DND-41 (cell line): ENCODE measurements around the gene XAB2.
"Not testable (repeated sequence)": the region's sequence is repeated elsewhere in the genome, so short reads cannot be mapped to it uniquely, and the experiment has no call there.

ENCODE experiments used
- ATAC-seq: fragments of 200-7000 bp; cut with Tn5 transposase; 3 replicates; pipeline ENCODE4 v1.9.1; 2021; ENCODE audit warnings: low read depth; ENCODE audit not compliant: insufficient read depth
- DNase-seq: peaks from one replicate; pipeline ENCODE4 v3.0.0-alpha.2; 2020
- H2AFZ ChIP-seq: 2 replicates; pipeline ENCODE4 v1.6.0; 2012; ENCODE audit warnings: low read depth, low read length
- H3K27ac ChIP-seq: 2 replicates; pipeline ENCODE4 v1.5.1; 2012; ENCODE audit warnings: low read length, inconsistent platforms
- H3K27me3 ChIP-seq: fragments of 200-600 bp; sonication (generic); 2 replicates; pipeline ENCODE4 v1.6.0; 2012; ENCODE audit warnings: low read length, mild to moderate bottlenecking, inconsistent platforms; ENCODE audit not compliant: insufficient read depth, poor library complexity
- H3K36me3 ChIP-seq: 2 replicates; pipeline ENCODE4 v1.5.1; 2012; ENCODE audit warnings: low read length, inconsistent platforms; ENCODE audit not compliant: insufficient read depth
- H3K4me1 ChIP-seq: 2 replicates; pipeline ENCODE4 v1.5.1; 2012; ENCODE audit warnings: mild to moderate bottlenecking, low read length; ENCODE audit not compliant: insufficient read depth
- H3K4me2 ChIP-seq: 2 replicates; pipeline ENCODE4 v1.6.0; 2012; ENCODE audit warnings: mild to moderate bottlenecking, moderate library complexity, low read length, inconsistent platforms; ENCODE audit not compliant: insufficient read depth
- H3K4me3 ChIP-seq, 2 experiments: fragments of 200-600 bp in 1 of 2; shearing (Covaris generic) in 1 of 2; 2 replicates each; pipeline ENCODE4 v1.5.1; 2012 to 2016; ENCODE audit warnings: inconsistent platforms in 2 of 2, low read length in 2 of 2, mild to moderate bottlenecking in 2 of 2, low read depth in 1 of 2, moderate library complexity in 1 of 2
- H3K79me2 ChIP-seq: 2 replicates; pipeline ENCODE4 v1.6.0; 2012; ENCODE audit warnings: low read length, inconsistent platforms; ENCODE audit not compliant: insufficient read depth
- H3K9ac ChIP-seq: 2 replicates; pipeline ENCODE4 v1.6.0; 2012; ENCODE audit warnings: low read depth, mild to moderate bottlenecking, inconsistent platforms, low read length, moderate library complexity
- H3K9me3 ChIP-seq: 2 replicates; pipeline ENCODE4 v1.5.1; 2012; ENCODE audit warnings: low read length, moderate library complexity, mild to moderate bottlenecking, inconsistent platforms; ENCODE audit not compliant: insufficient read depth, severe bottlenecking
- H4K20me1 ChIP-seq: 2 replicates; pipeline ENCODE4 v1.6.0; 2012; ENCODE audit warnings: low read length; ENCODE audit not compliant: insufficient read depth
- EZH2 ChIP-seq: IDR thresholded peaks from 3 replicates; pipeline ENCODE4 v1.6.1; 2012; ENCODE audit warnings: borderline replicate concordance, low read depth, mild to moderate bottlenecking, moderate library complexity, low read length, inconsistent platforms; ENCODE audit not compliant: severe bottlenecking
- TF ChIP-seq, protein P1 (sequence below): IDR thresholded peaks from 2 replicates; pipeline ENCODE4 v1.5.1; 2012; ENCODE audit warnings: borderline replicate concordance, low read length, moderate library complexity, mild to moderate bottlenecking; ENCODE audit not compliant: poor library complexity, severe bottlenecking; ENCODE audit errors: extremely low read depth

XAB2 gene

DNA sequence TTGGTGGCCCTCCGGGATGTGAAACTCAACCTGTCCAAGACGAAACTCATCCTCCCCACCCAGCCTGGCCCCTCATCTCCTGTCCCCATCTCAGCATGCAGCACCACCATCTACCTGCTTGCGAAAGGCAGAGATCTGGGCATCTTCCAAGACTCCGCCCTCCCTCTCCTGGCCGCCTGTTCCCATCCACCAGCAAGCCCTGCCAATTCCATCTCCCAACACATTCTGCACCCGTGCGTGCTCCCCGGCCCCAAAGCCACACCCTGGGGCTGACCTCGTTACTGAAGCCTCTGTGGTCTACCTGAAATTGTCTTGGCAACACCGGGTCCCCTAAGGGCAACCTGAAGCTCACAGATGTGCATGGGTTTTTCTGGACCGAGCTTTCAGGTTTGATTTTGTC, 46.9 kb downstream of the XAB2 start:
- Histone ChIP-seq H3K36me3 (no peaks in the 10 kb centered on the region), H3K4me3 (no peak overlapping the region), H3K27me3 (no peaks in the 10 kb centered on the region), H3K9me3 (no peaks in the 10 kb centered on the region), H3K4me1 (no peaks in the 10 kb centered on the region), H4K20me1 (no peaks in the 10 kb centered on the region), H3K4me2 (no peak overlapping the region), H3K9ac (no peak overlapping the region), H2AFZ (no peak overlapping the region), H3K27ac (no peak overlapping the region), H3K79me2 (no peaks in the 10 kb centered on the region)
- no peak for TF ChIP-seq EZH2
- TF ChIP-seq, protein P1, sequence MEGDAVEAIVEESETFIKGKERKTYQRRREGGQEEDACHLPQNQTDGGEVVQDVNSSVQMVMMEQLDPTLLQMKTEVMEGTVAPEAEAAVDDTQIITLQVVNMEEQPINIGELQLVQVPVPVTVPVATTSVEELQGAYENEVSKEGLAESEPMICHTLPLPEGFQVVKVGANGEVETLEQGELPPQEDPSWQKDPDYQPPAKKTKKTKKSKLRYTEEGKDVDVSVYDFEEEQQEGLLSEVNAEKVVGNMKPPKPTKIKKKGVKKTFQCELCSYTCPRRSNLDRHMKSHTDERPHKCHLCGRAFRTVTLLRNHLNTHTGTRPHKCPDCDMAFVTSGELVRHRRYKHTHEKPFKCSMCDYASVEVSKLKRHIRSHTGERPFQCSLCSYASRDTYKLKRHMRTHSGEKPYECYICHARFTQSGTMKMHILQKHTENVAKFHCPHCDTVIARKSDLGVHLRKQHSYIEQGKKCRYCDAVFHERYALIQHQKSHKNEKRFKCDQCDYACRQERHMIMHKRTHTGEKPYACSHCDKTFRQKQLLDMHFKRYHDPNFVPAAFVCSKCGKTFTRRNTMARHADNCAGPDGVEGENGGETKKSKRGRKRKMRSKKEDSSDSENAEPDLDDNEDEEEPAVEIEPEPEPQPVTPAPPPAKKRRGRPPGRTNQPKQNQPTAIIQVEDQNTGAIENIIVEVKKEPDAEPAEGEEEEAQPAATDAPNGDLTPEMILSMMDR: no peak
- no peak for ATAC-seq
- no peak for DNase-seq

DNA sequence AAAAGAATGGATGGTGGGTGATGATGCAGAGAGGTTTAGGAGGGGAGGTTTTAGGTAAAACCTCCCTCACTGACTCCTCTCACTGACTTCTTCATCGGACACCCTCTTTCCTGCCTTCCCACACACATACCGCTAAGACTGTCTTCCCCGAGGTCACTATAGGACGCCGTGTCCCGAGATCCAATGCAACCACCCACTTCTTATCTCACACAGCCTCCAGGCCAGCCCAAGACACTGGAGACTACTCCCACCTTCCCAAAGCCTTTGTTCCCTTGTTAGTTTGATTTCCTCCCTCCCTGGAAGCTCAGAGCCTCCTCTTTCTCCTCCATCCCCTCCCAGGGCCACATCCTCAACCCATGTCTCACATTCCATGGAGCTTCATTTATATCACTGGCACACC, 50.2 kb downstream of the XAB2 start:
- no peaks in the 10 kb centered on the region for H4K20me1 ChIP-seq
- H3K27ac ChIP-seq: no peak overlapping the region
- H3K9me3 ChIP-seq: no peaks in the 10 kb centered on the region
- no peaks in the 10 kb centered on the region for H3K4me1 ChIP-seq
- no peak overlapping the region for H3K4me3 ChIP-seq
- TF ChIP-seq, protein P1: no peak
- TF ChIP-seq EZH2: no peak
- no peak for ATAC-seq
- no peak overlapping the region for H3K4me2 ChIP-seq
- no peak overlapping the region for H3K9ac ChIP-seq
- no peak overlapping the region for H2AFZ ChIP-seq
- no peaks in the 10 kb centered on the region for H3K79me2 ChIP-seq
- no peak for DNase-seq
- no peaks in the 10 kb centered on the region for H3K36me3 ChIP-seq
- H3K27me3 ChIP-seq: no peaks in the 10 kb centered on the region

DNA sequence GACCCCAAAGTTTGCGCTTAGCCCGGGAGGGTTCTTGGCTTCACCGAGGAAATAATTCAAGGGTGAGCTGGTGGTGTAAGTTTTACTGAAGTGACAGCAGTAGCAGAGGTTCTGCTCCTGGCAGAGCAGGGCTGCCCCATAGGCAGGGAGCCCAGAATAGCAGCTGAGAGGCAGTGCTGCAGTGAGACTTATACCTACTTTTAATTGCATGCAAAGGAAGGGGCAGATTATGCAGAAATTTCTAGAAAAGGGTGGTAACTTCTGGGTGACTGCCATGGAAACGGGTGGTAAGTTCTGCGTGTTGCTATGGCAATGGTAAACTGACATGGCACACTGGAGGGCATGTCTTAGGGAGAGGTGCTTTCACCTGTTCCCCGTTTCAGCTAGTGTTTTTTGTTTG, 51.2 kb downstream of the XAB2 start:
- H3K9ac ChIP-seq: no peak overlapping the region
- DNase-seq: no peak
- no peaks in the 10 kb centered on the region for H3K9me3 ChIP-seq
- H3K36me3 ChIP-seq: no peaks in the 10 kb centered on the region
- no peak overlapping the region for H2AFZ ChIP-seq
- H3K27ac ChIP-seq: no peak overlapping the region
- no peak overlapping the region for H3K4me3 ChIP-seq
- no peak overlapping the region for H3K4me2 ChIP-seq
- no peak for ATAC-seq
- H3K27me3 ChIP-seq: no peaks in the 10 kb centered on the region
- TF ChIP-seq, protein P1: no peak
- no peak for TF ChIP-seq EZH2
- no peaks in the 10 kb centered on the region for H4K20me1 ChIP-seq
- no peaks in the 10 kb centered on the region for H3K4me1 ChIP-seq
- no peaks in the 10 kb centered on the region for H3K79me2 ChIP-seq

DNA sequence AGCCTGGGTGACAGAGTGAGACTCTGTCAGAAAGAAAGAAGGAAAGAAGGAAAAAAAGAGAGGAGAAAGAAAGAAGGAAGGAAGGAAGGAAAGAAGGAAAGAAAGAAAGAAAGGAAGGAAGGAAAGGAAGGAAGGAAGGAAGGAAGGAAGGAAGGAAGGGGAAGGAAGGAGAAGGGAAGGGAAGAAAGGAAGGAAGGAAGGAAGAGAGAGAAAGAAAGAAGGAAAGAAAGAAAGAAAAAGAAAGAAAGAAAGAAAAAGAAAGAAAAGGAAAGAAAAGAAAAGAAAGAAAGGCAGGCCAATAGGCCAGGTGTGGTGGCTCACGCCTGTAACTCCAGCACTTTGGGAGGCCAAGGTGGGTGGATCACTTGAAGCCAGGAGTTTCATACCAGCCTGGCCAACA, 51.9 kb downstream of the XAB2 start:
- ATAC-seq, H3K4me3 ChIP-seq, H4K20me1 ChIP-seq, H3K79me2 ChIP-seq, H3K9ac ChIP-seq, H3K4me1 ChIP-seq, H3K27me3 ChIP-seq, H2AFZ ChIP-seq, H3K27ac ChIP-seq, H3K9me3 ChIP-seq, H3K36me3 ChIP-seq, DNase-seq, H3K4me2 ChIP-seq: not testable (repeated sequence)
